ENCODE results near the gene ADAMTSL3. TPM values are rescaled to one million over a fixed set of nuclear protein-coding genes. Genes with fewer than 3 reads are reported as not detected.

Gene ADAMTSL3
- total RNA-seq, 1 donor = under 0.01 TPM

- TF ChIP-seq CTCF (IDR thresholded peaks at IDR 0.05; ENCODE audit: insufficient read depth, low read depth, low read length) = no peak
- DNase-seq (ENCODE audit: low read depth) = no peak
- no peak overlapping the region for H3K4me3 ChIP-seq (ENCODE audit: low read depth, low read length)
Observed at GRCh38 chr15:83612898-83613635, 40.9 kb upstream of the ADAMTSL3 start.

- no peak for TF ChIP-seq CTCF (IDR thresholded peaks at IDR 0.05; ENCODE audit: insufficient read depth, low read depth, low read length)
- H3K4me3 ChIP-seq (ENCODE audit: low read depth, low read length) = no peak overlapping the region
- DNase-seq (ENCODE audit: low read depth) = no peak
Observed at GRCh38 chr15:83613714-83614113, 40.2 kb upstream of the ADAMTSL3 start.

- DNase-seq (ENCODE audit: low read depth) = no peak
- no peak overlapping the region for H3K4me3 ChIP-seq (ENCODE audit: low read depth, low read length)
Observed at GRCh38 chr15:83616840-83617239, 37.1 kb upstream of the ADAMTSL3 start.

GRCh38 chr15:83626171-83626802 is 27.6 kb upstream of the ADAMTSL3 start:
- no peak for DNase-seq (ENCODE audit: low read depth)
- no peak overlapping the region for H3K4me3 ChIP-seq (ENCODE audit: low read depth, low read length)
- no peak for TF ChIP-seq CTCF (IDR thresholded peaks at IDR 0.05; ENCODE audit: insufficient read depth, low read depth, low read length)

More at GRCh38 chr15:83616840-83617239, 37.1 kb upstream of the ADAMTSL3 start:
- no peak for TF ChIP-seq CTCF (IDR thresholded peaks at IDR 0.05; ENCODE audit: insufficient read depth, low read depth, low read length)

- TF ChIP-seq CTCF (IDR thresholded peaks at IDR 0.05; ENCODE audit: insufficient read depth, low read depth, low read length) = no peak
- no peak overlapping the region for H3K4me3 ChIP-seq (ENCODE audit: low read depth, low read length)
- DNase-seq (ENCODE audit: low read depth) = no peak
Observed at GRCh38 chr15:83631534-83631933, 22.4 kb upstream of the ADAMTSL3 start.

- DNase-seq (ENCODE audit: low read depth) = no peak
- no peak overlapping the region for H3K4me3 ChIP-seq (ENCODE audit: low read depth, low read length)
- TF ChIP-seq CTCF (IDR thresholded peaks at IDR 0.05; ENCODE audit: insufficient read depth, low read depth, low read length) = no peak
Observed at GRCh38 chr15:83643201-83643600, 10.7 kb upstream of the ADAMTSL3 start.

Data from fibroblast of villous mesenchyme (primary cell).